NCI-H1092 (cell line): ENCODE measurements around the gene THEMIS2.

Experiments used
- DNase-seq: peaks from one replicate; lab custom pipeline; 2025; lab: John Stamatoyannopoulos, UW

Gene THEMIS2

DNA sequence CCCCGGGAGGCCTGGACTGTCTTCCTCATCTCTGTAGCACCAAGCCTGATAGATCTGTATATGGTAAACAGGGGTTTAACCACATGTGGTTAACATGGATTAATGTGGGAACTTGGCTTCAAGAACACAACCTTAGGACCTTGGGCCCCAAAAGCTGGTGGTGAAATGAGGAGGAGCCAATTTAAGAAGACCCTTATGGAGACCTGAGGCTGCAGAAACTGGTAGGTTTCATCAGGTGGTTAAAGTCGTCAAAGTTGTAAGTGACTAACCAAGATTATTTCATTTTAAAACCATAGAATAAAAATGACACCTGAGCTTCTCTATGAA, 14.0 kb downstream of the THEMIS2 start:
- DNase-seq, result no peak

DNA sequence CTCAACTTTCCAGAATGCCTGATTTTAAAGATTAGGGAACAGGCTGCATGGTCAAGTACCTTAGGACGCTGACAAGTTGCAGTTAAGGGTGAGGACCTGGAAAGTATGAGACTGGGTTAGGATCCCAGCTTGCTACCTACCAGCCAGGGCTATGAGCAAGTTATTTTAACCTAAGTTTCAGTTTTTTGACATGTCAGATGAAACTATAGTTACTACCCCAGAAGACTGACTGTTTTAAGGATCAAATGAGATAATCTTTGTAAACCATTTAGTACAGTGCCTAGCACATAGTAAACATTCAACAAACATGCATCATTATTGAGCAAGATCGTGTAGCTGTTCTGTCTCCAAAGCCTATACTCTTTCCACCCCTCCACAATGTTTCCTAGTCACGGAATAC, 14.4 kb downstream of the THEMIS2 start:
- DNase-seq, result no peak

- DNase-seq, result no peak
Measured at GRCh38 chr1:27887215-27888021, 15.1 kb downstream of the THEMIS2 start.

- no peak for DNase-seq
Measured at GRCh38 chr1:27889506-27889905, 17.2 kb downstream of the THEMIS2 start.

DNA sequence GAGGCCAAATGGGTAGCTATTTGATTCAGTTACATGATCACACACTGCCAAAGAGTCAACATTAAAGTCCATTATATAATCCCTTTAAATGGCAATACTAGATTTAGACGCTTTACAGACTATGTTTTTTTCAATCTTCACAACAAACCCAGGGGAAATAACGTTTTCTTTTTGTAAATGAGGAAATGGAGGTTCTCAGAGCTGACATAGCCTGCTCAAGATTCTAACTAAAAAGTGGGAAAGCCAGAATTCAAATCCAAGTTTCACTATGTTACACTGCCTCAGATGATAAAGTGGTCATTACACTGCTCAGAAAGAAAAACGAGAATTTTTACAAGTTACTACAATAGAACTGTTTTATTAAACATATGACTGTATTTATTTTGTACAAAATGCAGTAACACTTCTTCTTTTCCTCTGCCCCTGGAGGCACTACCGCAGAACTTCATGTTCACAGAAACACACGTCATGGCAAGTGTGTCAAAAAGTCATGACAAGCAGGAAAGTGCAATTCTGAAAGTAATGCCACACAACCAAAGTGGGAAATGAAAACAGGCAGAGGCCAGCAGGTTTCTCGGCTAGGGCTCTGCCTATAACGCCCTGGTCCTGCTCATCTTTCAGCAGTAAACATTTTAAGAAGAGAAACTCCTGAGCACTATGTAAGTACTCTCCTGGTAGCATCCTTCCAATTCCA, 19.0 kb downstream of the THEMIS2 start:
- no peak for DNase-seq

DNA sequence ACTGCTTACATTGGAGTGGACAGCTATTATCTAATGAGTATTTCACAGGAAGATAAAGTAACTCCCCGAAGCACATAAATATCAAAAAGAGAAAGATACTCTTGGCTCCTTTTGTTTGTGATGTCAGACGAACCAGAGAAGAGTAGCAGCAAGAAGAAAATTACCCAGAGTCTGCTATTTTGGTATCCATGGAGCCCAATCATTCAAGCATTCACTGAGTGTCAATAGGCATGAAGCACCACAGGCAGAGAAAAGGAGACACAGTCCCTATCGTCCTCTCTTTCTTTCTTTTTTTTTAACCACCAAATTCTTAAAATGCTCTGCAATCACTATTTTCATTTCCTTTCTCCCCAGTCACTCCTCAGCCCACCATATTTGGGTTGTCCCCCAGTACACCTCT, 22.2 kb downstream of the THEMIS2 start:
- no peak for DNase-seq

DNA sequence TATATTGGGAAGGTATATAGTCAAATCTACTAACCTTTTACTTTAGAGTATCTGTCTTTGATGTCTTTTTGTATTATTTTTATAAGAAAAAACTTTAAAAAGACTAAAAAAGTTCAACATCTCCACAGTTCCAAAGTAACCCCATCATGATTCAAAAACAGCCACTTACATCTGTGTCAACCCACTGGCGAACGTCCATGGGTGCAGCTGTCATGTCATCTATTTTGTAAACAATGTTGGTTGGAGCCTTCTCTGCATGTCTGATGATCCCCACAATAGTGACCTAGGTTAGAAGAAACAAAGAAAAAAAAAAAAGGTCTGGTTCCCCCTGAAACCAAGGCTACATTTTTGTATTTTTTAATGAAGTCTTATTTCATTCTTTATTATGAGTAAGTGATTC, 34.4 kb downstream of the THEMIS2 start:
- no peak for DNase-seq

DNA sequence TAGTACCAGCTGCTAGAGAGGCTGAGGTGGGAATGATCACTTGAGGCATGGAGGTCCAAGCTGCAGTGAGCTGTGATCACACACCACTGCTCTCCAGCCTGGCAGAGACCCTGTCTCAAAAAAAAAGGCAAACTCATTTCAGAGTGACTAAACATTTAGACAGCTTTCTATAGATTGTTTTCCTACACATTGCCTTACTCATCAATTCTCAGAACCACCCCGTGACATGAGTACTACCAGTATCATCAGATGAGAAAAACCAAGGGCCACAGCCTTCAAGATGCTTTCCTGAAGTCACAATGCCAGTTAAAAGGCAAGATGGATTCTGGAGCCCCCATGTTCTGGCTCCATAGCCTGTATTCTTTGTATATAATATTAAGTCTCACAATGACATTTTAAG, 40.1 kb downstream of the THEMIS2 start:
- DNase-seq, result no peak

DNA sequence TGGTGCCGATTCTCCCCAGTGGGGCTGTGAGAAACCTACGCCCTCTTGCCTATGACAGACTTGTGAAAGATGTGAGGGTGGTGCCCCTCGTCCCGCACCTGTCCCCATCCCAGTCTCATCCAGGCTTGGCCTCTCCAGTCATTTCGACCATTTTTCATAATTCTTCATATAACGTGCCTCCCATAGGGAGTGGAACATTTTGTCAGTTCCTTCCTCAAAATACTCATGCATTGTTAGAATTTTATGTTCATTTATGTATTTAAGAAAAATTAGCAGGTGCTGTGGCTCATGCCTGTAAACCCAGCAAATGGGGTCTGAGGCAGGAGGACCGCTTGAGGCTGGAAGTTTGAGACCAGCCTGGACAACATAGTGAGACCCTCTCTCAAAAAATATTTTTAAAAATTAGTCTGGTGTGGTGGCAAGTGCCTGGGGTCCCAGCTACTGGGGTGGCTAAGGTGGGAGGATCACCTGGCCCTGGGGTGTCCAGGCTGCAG, 42.8 kb downstream of the THEMIS2 start:
- DNase-seq, result no peak

DNA sequence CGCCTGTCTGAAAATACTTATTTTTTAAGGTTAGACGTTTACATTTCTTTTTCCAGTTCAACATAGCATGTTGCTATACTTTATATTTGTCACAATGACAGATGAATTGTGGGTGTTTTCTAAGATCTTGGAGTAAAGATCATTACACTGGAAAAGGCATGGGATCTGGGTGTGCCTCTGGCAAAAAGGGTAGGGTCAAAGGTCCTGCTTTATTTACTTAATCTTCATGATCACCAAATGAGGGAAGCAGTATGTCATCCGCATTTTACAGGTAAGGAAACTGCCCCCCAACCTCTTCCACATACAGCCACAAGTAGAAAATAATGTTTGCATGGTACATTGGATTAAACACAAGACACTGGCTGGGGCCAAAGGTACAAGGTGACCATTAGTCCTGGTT, 49.9 kb downstream of the THEMIS2 start:
- DNase-seq, result no peak

DNA sequence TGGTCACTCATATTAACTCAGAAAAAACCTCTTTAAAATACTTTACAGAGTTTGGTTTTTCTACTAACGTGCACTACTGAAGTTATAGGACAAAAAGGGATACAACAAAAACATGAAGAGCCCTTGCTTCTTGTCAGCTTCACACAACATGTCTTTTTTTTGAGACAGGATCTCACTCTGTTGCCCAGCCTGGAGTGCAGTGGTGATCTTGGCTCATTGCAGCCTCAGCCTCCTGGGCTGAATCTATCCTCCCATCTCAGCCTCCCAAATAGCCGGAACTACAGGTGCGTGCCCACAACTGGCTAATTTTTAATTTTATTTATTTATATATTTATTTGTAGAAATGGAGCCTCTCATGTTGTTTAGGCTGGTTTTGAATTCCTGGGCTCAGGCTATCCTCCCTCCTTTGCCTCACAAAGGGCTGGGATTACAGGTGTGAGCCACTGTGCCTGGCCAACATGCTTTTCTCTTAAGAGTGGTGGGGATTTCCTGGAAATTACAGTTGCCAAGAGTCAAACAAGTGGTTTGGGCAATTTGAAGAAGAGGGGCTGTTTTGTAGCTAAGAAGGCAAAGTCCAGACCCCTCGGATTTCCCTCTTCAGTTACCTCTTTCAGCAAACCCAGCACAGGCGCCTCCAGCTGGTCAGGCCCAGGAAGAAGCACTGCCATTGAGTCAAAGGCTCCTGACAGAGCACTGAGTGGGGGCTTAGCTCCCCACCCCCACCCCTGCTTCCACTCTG, 56.0 kb downstream of the THEMIS2 start:
- no peak for DNase-seq

GRCh38 chr1:27931184-27931583, 58.8 kb downstream of the THEMIS2 start:
- DNase-seq, result no peak

DNA sequence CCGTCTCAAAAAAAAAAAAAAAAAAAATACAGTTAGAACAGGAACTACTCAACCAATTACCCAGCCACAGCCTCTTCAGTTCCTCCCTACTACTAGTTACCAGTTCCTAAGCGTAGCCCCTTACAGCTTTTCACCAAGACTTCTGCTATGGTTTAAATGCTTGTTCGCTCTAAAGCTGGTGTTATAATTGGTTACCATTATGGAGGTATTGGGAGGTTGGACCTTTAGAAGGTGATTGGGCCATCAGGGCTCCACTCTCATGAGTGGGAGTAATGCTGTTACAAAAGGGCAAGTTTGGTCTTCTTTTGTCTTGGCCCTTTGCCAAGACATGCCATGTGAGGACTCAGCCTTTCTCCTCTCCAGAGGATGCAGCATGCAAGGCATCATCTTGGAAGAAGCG, 59.4 kb downstream of the THEMIS2 start:
- no peak for DNase-seq

GRCh38 chr1:27934818-27935549, 62.6 kb downstream of the THEMIS2 start, which contains the start of gene SMPDL3B:
SMPDL3B (plus strand) TSS chr1:27935000; CDS start chr1:27935184, 184 bp downstream.
- DNase-seq, result no peak

GRCh38 chr1:27935721-27936120, 63.4 kb downstream of the THEMIS2 start:
- DNase-seq, result no peak
